SK-N-SH (cell line): ENCODE measurements around the gene PTPRS. TPM values are rescaled to one million over a fixed set of nuclear protein-coding genes. Genes with fewer than 3 reads are reported as not detected.

Experiments used
- CTCF ChIA-PET: fragments of 300-600, 350-600 bp; formaldehyde crosslinking; extraction: SDS; loops from one replicate; lab custom pipeline; 2021; lab: Yijun Ruan, JAX
- POLR2A ChIA-PET: fragments of 350-600 bp; sonication (Branson Sonifier 250); formaldehyde crosslinking; extraction: SDS; loops from one replicate; lab custom pipeline; 2020; ENCODE audit warnings: antibody characterized with exemption, inconsistent platforms; lab: Yijun Ruan, JAX
- DNase-seq: peaks from one replicate; pipeline ENCODE4 v3.0.0; 2012
- H2AFZ ChIP-seq: fragments of 200-600 bp; sonication (generic); 2 replicates; pipeline ENCODE4 v1.8.1; 2016; ENCODE audit warnings: antibody characterized with exemption, mild to moderate bottlenecking, low read depth
- H3F3A ChIP-seq: fragments of 200-600 bp; sonication (generic); replicated peaks from 2 replicates; pipeline ENCODE3; 2016; ENCODE audit warnings: antibody characterized with exemption, mild to moderate bottlenecking; ENCODE audit not compliant: insufficient read depth
- H3K27ac ChIP-seq, 2 experiments: fragments of 200-500 bp in 1 of 2; fragments of 200-600 bp in 1 of 2; sonication (Bioruptor generic) in 1 of 2; sonication (generic), shearing (Covaris generic) in 1 of 2; 2 replicates each; pipeline versions ENCODE4 v1.5.1 to v1.6.1; 2014 to 2016; ENCODE audit warnings: low read depth in 2 of 2, inconsistent platforms in 1 of 2, low read length in 1 of 2, mild to moderate bottlenecking in 1 of 2, mixed read lengths in 1 of 2
- H3K27me3 ChIP-seq: fragments of 200-600 bp; sonication (generic), shearing (Covaris generic); 2 replicates; pipeline ENCODE4 v1.6.1; 2016; ENCODE audit warnings: mixed run types; ENCODE audit not compliant: insufficient read depth
- H3K36me3 ChIP-seq, 2 experiments: fragments of 200-500 bp in 1 of 2; fragments of 200-600 bp in 1 of 2; sonication (Bioruptor generic) in 1 of 2; sonication (generic) in 1 of 2; replicated peaks in 1 of 2; 2 replicates each; pipeline versions ENCODE3 to v1.5.1; 2014 to 2016; ENCODE audit warnings: low read length in 1 of 2, mild to moderate bottlenecking in 1 of 2; ENCODE audit not compliant: insufficient read depth in 2 of 2, control insufficient read depth in 1 of 2
- H3K4me1 ChIP-seq, 2 experiments: fragments of 200-500 bp in 1 of 2; fragments of 200-600 bp in 1 of 2; sonication (Bioruptor generic) in 1 of 2; sonication (generic), shearing (Covaris generic) in 1 of 2; 2 replicates each; pipeline versions ENCODE4 v1.5.1 to v1.6.1; 2014 to 2016; ENCODE audit warnings: low read depth in 1 of 2, low read length in 1 of 2, mixed run types in 1 of 2; ENCODE audit not compliant: insufficient read depth in 2 of 2, control insufficient read depth in 1 of 2
- H3K4me2 ChIP-seq: fragments of 200-600 bp; sonication (generic), shearing (Covaris generic); 2 replicates; pipeline ENCODE4 v1.6.1; 2017; ENCODE audit warnings: mixed run types
- H3K4me3 ChIP-seq, 2 experiments: fragments of 200-500 bp in 1 of 2; fragments of 200-600 bp in 1 of 2; sonication (Bioruptor generic) in 1 of 2; sonication (generic), shearing (Covaris generic) in 1 of 2; 2 replicates each; pipeline versions ENCODE4 v1.5.1 to v1.8.1; 2014 to 2016; ENCODE audit warnings: low read depth in 2 of 2, inconsistent platforms in 1 of 2, low read length in 1 of 2, mild to moderate bottlenecking in 1 of 2, mixed read lengths in 1 of 2, moderate library complexity in 1 of 2
- H3K79me2 ChIP-seq: fragments of 200-600 bp; sonication (generic); 2 replicates; pipeline ENCODE4 v1.8.1; 2017; ENCODE audit warnings: mild to moderate bottlenecking; ENCODE audit not compliant: insufficient read depth
- H3K9ac ChIP-seq: fragments of 200-600 bp; sonication (generic); 2 replicates; pipeline ENCODE4 v1.6.1; 2017; ENCODE audit warnings: mixed run types
- H3K9me2 ChIP-seq: fragments of 200-600 bp; sonication (generic); 2 replicates; pipeline ENCODE4 v1.6.1; 2017; ENCODE audit warnings: mixed run types
- H3K9me3 ChIP-seq: fragments of 200-600 bp; sonication (generic); 2 replicates; pipeline ENCODE4 v1.6.1; 2017; ENCODE audit warnings: mixed run types, mild to moderate bottlenecking, moderate library complexity
- H4K20me1 ChIP-seq: fragments of 200-600 bp; sonication (generic); 2 replicates; pipeline ENCODE4 v1.6.1; 2017; ENCODE audit warnings: mild to moderate bottlenecking, mixed run types; ENCODE audit not compliant: insufficient read depth
- CHD2 ChIP-seq: fragments of 150-350 bp; IDR thresholded peaks from 2 replicates; pipeline ENCODE4 v1.6.1; 2018; ENCODE audit warnings: low read length; ENCODE audit not compliant: partially characterized antibody
- EZH2phosphoT487 ChIP-seq: fragments of 200-600 bp; sonication (generic); IDR thresholded peaks from 2 replicates; pipeline ENCODE4 v1.6.1; 2017; ENCODE audit warnings: low read depth, mixed run types, mild to moderate bottlenecking, antibody characterized with exemption, moderate library complexity, borderline replicate concordance
- MEF2A ChIP-seq: IDR thresholded peaks from 2 replicates; pipeline ENCODE4 v1.4.0; 2012; ENCODE audit warnings: low read depth, borderline replicate concordance
- NRF1 ChIP-seq: IDR thresholded peaks from 2 replicates; pipeline ENCODE4 v1.6.1; 2012; ENCODE audit warnings: low read depth, mild to moderate bottlenecking, low read length
- PBX3 ChIP-seq: IDR thresholded peaks from 2 replicates; pipeline ENCODE4; 2012
- POLR2AphosphoS5 ChIP-seq: IDR thresholded peaks from 2 replicates; pipeline ENCODE4 v1.6.1; 2012; ENCODE audit warnings: low read depth, low read length
- RCOR1 ChIP-seq: fragments of 150-350 bp; IDR thresholded peaks from 2 replicates; pipeline ENCODE4 v1.6.1; 2017; ENCODE audit warnings: antibody characterized with exemption, low read length
- RFX5 ChIP-seq: IDR thresholded peaks from 2 replicates; pipeline ENCODE4 v1.6.1; 2012; ENCODE audit warnings: mild to moderate bottlenecking, improper control_type of control experiment, low read length
- TAF1 ChIP-seq: IDR thresholded peaks from 2 replicates; pipeline ENCODE4 v1.6.1; 2012; ENCODE audit warnings: low read depth, mild to moderate bottlenecking, low read length, moderate library complexity, borderline replicate concordance
- TCF12 ChIP-seq: IDR thresholded peaks from 2 replicates; pipeline ENCODE4 v1.4.0; 2012
- USF2 ChIP-seq: fragments of 150-350 bp; IDR thresholded peaks from 2 replicates; pipeline ENCODE4 v1.6.1; 2017; ENCODE audit warnings: antibody characterized with exemption, low read length, low read depth, borderline replicate concordance
- WGBS: methylation state at CpG from one replicate; pipeline ENCODE4 v1.1.6; 2017; ENCODE audit warnings: low lambda C conversion rate; 5-methylcytosine and 5-hydroxymethylcytosine counted together
- polyA plus RNA-seq, 3 experiments: library from polyadenylated mRNA; depleted of rRNA; stranded (reverse); fragments of >200 nt; gene quantifications; 2 replicates each; pipeline ENCODE4 v1.2.3, GENCODE V29; 2012
- TF ChIP-seq, protein P1 (sequence below): IDR thresholded peaks from 2 replicates; pipeline ENCODE4 v1.4.0; 2012; ENCODE audit warnings: low read depth, borderline replicate concordance
- TF ChIP-seq, protein P2 (sequence below): IDR thresholded peaks from 2 replicates; pipeline ENCODE4 v1.4.0; 2012; ENCODE audit warnings: low read depth

PTPRS gene
- polyA plus RNA-seq, 1 of the 3 experiments (the other 2 are of a cell fraction) = 91.0 TPM

GRCh38 chr19:5352229-5352763 lies 11.7 kb upstream of the PTPRS start:
- ChIA-PET POLR2A (no interaction called here), CTCF (no interaction called here)
- Histone ChIP-seq H2AFZ (no peak overlapping the region), H3K9ac (no peak overlapping the region), H3K79me2 (no peaks in the 10 kb centered on the region), H3K27me3 (no peaks in the 10 kb centered on the region), H3K9me2 (no peaks in the 10 kb centered on the region), H3F3A (no peaks in the 10 kb centered on the region), H3K4me2 (no peak overlapping the region), H3K4me3 (no peak overlapping the region), H4K20me1 (no peaks in the 10 kb centered on the region), H3K4me1 (no peaks in the 10 kb centered on the region), H3K27ac (no peak overlapping the region), H3K9me3 (no peaks in the 10 kb centered on the region), H3K36me3 (no peaks in the 10 kb centered on the region)
- 37% methylated on average over 8 of the region's 8 CpGs for WGBS
- no peak for TF ChIP-seq PBX3
- TF ChIP-seq POLR2AphosphoS5 = peak; percentile 59; the same call in 1 of the 2 replicates
- no peak for DNase-seq

- Histone ChIP-seq H3K9me2 (no peaks in the 10 kb centered on the region), H2AFZ (no peak overlapping the region), H3K27ac (no peak overlapping the region), H4K20me1 (no peaks in the 10 kb centered on the region), H3K36me3 (no peaks in the 10 kb centered on the region), H3K4me2 (no peak overlapping the region), H3K79me2 (no peaks in the 10 kb centered on the region), H3K9ac (no peak overlapping the region), H3K9me3 (no peaks in the 10 kb centered on the region; the same call in 1 of the 2 replicates), H3F3A (no peaks in the 10 kb centered on the region), H3K4me1 (no peaks in the 10 kb centered on the region), H3K27me3 (no peaks in the 10 kb centered on the region), H3K4me3 (no peak overlapping the region)
- TF ChIP-seq CHD2 (no peak), TAF1 (no peak), NRF1 (no peak), TCF12 (no peak), MEF2A (no peak), RCOR1 (no peak), PBX3 (no peak), RFX5 (no peak), USF2 (no peak), EZH2phosphoT487 (no peak)
- TF ChIP-seq, protein P1, sequence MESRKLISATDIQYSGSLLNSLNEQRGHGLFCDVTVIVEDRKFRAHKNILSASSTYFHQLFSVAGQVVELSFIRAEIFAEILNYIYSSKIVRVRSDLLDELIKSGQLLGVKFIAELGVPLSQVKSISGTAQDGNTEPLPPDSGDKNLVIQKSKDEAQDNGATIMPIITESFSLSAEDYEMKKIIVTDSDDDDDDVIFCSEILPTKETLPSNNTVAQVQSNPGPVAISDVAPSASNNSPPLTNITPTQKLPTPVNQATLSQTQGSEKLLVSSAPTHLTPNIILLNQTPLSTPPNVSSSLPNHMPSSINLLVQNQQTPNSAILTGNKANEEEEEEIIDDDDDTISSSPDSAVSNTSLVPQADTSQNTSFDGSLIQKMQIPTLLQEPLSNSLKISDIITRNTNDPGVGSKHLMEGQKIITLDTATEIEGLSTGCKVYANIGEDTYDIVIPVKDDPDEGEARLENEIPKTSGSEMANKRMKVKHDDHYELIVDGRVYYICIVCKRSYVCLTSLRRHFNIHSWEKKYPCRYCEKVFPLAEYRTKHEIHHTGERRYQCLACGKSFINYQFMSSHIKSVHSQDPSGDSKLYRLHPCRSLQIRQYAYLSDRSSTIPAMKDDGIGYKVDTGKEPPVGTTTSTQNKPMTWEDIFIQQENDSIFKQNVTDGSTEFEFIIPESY = no peak
- TF ChIP-seq, protein P2, sequence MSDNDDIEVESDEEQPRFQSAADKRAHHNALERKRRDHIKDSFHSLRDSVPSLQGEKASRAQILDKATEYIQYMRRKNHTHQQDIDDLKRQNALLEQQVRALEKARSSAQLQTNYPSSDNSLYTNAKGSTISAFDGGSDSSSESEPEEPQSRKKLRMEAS = no peak
- 29% methylated on average over 2 of the region's 2 CpGs for WGBS
- CTCF ChIA-PET = interaction anchor here (1.5 kb wide), 1 partner anchor 11 kb away, joined by 4 read pairs; the partner anchor contains the start of gene PTPRS
- POLR2A ChIA-PET = no interaction called here
- no peak for DNase-seq
These were observed 11.2 kb upstream of the PTPRS start for GRCh38 chr19:5351731-5352228.
